ENCODE results near the gene OGFOD3. TPM values are rescaled to one million over a fixed set of nuclear protein-coding genes. Genes with fewer than 3 reads are reported as not detected.

Gene OGFOD3
- polyA plus RNA-seq, 4 donors: 21.5 to 30.3 (median 23.9) TPM

DNA sequence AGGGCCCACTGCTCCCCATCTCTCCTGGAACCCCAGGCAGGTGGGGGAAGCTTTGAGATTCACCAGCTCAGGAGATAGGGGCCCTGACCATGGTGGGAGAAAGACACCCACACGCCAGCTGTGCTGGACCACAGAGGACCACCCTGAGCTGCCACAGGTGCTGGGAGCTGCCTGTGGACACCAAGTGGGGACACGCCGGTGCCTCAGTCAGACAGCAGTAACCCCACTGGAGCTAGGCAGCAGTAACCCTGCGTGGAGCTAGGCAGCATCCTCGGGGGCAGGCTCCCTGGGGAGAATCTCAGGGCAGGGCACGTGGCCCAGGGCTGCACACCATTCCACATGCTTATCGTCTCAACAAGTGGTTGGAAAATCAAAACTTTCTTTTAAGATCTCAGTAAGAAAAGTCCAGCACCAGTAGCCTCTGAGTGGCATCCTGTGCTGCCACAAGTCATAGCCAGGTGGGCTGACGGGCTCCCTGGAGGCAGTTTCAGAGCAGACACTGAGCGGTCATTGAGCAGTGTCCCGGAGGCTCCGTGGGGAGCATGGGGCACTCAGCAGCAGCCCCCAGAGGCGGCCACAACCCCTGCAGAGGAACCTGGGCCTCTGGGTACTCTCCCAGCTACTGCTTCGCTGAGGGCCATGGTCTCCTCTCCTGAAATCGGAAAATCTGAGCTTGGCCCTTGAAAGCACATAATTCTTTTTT, 8.2 kb downstream of the OGFOD3 start:
- no peak for DNase-seq (ENCODE audit: low read depth in 4 of 4, low spot score in 3 of 4)

DNA sequence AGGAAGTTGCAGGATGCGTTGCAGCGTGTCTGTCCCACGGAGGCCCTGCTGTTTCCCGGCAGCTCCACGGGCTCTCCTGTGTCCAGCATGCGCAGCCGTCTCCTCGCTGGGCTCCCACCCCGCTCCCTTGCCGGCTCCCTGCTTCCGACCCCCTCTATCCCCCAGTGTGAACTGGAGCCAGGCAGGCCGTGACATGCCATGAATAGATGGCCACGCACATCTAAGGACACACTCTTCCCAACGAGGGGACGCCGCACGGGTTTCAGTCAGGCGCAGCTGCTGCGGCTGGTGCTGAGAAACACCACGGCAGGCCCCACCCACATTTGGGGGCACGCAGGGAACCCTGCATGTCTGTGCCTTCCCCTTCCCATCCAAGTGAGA, 9.5 kb downstream of the OGFOD3 start:
- DNase-seq (ENCODE audit: low read depth in 4 of 4, low spot score in 3 of 4): no peak

DNA sequence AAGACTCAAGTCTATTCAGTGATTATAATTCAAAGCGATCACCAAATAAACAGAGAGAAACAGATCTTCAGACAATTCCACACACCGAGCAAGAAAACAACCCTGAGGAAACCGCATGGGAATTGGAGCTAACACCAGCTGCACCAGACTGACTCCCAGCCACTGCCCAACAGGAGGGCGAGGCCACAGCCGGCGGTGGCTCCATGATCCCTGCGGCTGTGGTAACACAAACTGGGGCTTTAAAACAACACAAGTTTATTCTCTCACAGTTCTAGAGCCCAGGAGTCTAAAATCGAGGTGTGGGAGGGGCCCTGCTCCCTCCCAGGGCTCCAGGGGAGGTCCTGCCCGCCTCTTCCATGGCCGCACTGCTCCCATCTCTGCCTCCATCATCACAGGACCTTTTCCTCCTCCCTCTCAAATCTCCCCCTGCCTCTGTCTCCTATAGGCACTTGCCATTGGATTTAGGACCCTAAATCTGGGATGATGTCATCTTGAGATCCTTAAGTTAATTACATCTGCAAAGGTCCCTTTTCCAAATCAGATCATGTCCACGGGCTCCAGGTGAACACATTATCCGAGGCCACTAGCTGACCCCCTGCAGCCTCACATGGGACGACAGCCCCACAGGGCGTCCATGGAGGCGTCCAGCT, 10.0 kb downstream of the OGFOD3 start:
- DNase-seq (ENCODE audit: low read depth in 4 of 4, low spot score in 3 of 4): no peak

DNA sequence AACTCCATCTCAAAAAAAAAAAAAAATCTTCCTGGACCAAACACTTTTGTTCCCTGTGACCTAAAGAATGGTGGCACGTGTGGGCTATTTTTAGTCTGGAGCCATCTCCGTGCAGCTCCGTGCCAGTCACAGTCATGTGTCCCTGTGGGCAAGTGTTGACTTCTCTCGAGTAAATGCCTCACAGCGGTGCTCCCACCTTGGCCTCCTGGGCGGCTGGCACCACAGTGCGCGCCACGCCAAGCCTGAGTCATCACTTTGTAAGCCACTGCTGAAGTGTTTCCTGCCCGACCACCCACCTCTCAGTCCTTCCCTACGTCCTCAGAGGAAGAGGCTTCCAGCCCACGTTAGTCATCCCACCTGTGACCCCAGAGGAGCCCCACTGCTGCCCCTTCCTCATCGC, 11.1 kb downstream of the OGFOD3 start:
- DNase-seq (ENCODE audit: low read depth in 4 of 4, low spot score in 3 of 4): no peak

DNA sequence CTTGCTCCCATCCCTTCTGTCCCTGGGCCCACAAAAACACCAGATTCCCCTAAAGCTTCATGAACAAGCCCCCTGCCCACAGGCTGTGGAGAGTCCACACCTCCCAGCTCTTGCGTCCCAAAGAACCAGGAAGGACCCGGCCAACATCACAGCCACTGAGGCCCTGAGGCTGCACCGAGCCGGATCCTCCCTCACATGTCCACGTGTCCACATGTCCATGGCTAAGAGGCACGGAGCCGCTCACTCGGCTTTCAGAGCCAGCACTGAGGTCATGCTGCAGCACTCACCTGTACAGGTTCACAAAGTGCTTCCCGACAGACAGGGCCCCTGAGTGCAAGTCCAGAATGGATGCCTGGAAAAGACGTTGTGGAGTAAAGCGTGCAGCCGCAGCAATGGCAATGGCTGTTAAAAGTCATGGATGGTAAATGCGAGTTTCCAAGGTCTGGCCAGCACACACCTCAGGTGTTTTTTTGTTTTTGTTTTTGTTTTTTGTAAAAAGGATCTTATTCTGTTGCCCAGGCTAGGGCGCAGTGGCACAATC, 12.2 kb downstream of the OGFOD3 start:
- DNase-seq (ENCODE audit: low read depth in 4 of 4, low spot score in 3 of 4): no peak

DNA sequence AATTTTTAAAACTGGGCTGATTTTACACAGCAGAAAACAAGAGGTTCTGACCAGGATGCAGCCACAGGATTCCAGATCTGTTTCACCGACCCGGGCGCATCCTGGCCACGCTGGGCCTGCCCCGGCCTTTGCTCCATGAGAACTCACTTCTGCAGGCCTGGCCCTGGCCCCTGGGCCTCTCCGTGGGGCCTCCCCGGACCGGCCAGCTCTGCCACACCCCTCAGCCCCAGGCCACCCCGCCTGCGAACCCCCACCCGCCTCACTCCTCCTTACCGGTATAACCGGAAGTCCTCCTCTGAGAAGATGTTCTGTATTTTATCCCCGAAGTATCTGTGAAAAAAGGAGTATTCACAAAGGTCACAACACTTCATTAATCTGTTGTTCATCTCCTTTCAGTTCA, 13.3 kb downstream of the OGFOD3 start:
- no peak for DNase-seq (ENCODE audit: low read depth in 4 of 4, low spot score in 3 of 4)

DNA sequence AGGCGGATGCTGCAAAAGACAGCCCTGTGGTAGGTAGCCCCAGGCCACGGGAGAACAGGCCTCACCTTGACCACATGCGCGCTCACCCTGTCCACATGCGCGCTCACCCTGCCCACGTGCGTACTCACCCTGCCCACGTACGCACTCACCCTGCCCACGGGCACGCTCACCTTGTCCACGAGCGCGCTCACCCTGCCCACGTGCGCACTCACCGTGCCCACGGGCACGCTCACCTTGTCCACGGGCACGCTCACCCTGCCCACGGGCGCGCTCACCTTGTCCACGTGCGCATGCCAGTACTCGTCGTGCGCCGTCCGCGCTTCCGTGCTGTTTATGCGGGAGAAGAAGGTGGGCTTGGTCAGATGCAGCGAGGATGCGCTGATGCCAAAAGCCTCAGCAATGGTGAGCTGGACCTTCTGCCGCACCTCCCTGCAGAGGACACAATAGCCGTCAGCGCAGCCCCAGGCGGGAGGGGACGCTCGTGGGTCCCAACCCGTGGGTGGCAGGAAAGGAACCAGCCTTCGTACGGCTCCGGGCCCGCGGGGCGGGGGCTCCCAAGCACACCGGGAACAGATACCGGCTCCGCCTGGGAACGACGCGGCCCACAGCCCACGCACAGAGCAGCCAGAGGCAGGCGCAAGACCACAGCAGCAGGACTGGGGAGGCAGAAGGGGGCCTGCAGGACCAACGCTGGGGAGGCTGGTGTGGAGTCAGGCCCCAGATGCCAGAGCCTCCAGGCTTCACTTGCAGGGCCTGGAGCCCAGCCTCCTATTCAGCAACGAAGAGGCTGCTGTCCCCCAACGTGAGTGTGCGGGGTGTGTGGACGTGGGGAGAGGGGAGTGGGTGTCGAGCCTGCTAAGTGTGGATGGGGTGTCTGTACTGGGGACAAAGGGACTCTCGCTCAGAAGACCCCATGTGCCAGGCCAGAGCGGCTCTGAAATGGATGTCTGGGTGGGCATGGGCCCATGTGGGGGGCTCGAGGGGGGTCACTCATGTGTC, 14.4 kb downstream of the OGFOD3 start:
- no peak for DNase-seq (ENCODE audit: low read depth in 4 of 4, low spot score in 3 of 4)

DNA sequence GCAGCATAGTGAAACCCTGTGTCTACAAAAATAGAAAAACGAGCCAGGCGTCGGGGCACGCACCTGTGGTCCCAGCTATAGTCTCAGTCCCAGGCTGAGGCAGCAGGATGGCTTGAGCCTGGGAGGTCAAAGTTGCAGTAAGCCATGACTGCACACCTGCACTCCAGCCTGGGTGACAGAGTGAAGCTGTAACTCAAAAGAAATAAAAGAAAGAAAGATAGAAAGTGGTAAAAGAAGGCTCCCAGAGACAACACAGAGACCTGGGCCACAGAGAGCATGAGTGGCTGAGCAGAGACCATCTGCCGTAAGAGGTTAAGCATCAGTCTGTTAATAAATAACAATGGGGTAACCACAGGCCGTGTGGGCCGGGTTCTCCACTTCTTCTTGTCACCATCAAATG, 15.5 kb downstream of the OGFOD3 start:
- DNase-seq (ENCODE audit: low read depth in 4 of 4, low spot score in 3 of 4): no peak

DNA sequence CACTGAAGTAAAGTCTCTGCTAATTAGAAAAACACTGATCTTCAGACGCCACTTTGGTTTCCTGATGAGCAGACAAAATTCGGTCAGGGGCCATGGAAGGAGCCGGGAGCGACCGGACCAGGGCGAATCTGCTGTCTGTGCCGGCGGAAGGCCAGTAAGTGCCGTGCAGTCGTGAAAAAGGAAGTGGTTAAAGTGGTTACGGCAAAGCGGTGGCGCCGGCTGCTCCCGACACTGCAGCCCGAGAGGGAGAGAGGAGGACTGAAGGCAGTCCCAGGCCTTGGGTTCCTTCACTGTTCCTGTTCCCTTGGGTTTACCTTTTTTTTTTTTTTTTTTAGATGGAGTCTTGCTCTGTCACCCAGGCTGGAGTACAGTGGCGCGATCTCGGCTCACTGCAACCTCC, 17.6 kb downstream of the OGFOD3 start:
- DNase-seq (ENCODE audit: low read depth in 4 of 4, low spot score in 3 of 4): no peak

DNA sequence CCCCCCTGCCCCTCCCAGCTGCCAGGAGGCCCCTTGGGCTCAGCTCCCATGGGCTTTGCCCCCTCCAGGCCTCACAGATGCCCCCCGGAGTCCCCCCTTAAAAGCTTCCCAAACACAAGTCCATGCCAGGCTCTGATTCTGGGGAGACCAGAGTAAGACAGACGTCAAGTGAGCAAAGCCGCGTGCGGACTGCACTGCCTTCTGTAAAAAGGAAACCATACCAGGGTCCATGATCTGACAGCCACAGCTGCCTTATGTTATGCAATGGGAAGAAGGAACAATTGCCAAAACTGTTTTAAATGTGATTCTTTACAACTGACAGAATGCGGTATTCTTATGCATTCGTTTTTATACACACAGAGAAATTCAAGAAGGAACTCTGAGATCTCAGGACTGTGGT, 18.2 kb downstream of the OGFOD3 start:
- DNase-seq (ENCODE audit: low read depth in 4 of 4, low spot score in 3 of 4): no peak

DNA sequence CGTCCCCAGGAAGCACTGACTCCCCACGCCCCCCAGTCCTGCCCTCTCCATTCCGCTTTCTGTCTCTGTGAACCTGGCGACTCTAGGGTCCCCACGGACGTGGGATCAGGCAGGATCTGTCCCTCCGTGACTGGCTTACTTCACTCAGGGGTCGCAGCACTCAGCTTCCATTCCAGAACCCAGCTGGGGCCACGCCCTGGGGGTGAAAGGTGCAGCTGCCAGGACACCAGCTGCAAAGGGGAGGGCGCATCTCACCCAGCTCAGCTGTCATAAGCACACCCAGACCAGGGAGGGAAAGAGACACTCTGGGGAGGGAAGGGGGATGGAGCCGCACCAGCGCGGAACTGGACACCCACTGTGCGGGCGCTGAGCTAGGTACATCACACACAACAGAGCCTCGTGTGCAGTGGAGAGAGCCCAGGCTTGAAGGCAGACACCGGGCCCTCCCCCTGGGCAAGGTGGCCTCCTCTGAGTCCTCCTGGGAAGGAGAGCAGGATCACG, 18.7 kb downstream of the OGFOD3 start:
- DNase-seq (ENCODE audit: low read depth in 4 of 4, low spot score in 3 of 4): no peak

DNA sequence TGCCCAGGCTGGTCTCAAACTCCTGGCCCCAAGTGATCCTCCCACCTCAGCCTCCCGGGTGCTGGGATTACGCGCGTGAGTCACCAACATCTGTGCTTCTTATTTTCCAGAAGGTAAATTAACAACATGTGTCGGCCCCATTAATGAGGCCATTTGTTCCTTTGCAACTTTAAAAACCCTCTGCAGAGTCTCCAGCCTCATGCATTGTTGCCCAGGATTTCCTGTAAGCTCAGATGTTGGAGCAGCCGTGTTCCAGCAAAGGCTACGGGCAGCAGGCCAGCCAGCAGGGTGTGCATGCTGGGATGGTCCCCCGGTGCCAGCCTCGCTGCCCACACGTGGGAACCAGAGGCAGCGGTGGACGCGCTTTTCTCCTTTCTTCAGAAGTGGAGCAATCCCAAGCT, 19.3 kb downstream of the OGFOD3 start:
- no peak for DNase-seq (ENCODE audit: low read depth in 4 of 4, low spot score in 3 of 4)

DNA sequence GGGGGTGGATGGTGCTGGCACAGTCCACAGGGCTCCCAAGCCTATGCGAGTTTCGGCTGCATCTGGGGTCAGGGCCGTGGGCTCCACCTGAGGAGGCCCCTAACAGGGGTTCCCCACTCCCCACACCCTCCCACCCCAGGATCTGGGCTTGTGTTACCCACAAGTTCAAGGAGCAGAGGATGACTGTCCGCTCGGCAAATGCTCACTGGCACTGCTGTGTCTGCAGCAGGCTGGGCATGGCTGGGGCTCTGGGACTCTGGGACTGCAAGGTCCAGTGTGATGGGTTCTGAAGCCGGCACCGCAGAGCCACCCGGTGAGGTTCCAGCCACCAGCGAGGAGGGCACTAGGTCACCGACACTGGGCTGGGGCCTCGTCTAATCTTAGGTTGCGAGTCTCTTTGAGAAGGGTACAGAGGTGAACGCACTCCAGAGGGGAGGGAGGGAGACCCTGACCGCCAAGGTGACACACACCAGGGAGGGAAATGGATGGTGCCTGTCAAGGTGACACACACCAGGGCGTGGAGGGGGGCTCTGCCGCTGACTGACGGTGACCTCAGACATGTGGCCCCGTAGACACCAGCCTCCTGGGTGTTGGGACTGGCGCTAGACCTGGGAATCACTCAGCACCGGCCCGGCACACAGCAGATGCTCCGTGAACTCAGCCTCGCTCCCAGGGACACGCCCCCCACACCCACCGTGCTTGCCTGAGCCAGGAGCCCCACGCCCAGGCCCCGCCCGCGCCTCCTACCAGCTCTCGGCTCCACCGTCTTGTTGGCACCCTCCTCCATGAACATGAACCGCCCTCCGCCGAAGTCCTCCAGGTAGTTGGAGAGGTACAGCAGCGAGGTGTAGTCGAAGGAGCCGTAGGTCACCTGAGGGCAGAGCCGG, 20.7 kb downstream of the OGFOD3 start:
- DNase-seq (ENCODE audit: low read depth in 4 of 4, low spot score in 3 of 4): no peak

DNA sequence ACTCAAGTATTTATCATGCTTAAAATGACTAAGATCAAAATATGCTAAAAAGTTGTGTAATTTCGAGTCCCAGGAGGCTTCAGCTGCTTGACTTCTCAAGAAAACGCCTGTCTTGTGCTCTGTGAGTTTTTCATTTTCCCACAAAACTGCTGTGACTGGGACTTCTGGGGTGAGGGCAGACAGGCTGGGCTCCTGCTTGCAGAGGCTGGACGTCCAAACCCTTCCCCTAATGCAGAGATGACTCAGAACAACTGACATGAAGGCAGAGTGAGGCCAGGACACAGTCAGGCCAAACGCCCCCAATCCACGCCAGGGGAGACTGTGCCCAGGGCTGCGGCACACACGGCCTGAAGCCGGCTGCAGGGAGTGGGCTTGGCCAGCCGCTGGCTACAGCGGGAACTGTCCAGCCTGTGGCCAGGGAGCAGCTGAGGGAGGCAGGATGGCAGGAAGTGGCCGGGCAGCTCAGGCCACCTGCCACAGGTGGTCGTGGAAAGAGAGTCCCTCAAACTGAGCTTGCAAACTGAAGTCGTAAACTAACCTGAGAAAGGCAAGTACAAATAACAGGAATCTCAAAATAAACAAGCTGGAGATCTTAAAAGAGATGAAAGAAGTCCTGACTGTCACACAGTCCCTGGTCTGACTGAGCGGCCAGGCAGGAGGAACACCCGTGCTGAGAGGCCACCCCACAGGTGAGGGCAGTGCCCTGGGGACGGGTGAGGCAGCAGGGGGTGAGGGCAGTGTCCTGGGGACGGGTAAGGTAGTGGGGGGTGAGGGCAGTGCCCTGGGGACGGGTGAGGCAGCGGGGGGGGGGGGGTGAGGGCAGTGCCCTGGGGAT, 21.6 kb downstream of the OGFOD3 start:
- no peak for DNase-seq (ENCODE audit: low read depth in 4 of 4, low spot score in 3 of 4)

DNA sequence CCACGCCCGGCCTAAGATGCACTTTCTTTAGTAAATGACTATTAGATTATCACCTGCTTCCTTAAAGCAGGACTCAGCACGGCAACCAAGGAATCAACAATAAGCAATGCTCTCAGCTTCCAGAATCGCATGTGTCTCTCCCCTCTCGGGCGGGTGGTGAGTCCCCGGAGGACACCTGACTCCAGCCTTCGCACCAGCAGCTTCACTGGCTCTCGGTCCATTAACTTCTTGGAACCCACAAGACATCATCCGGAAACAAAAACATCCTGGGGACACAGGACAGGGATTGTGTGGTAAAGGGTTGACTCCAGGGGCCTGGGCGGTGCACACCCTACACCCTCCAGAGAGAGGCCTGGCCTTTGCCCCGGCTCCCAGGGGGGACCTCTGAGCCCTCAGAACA, 24.1 kb downstream of the OGFOD3 start:
- no peak for DNase-seq (ENCODE audit: low read depth in 4 of 4, low spot score in 3 of 4)

DNA sequence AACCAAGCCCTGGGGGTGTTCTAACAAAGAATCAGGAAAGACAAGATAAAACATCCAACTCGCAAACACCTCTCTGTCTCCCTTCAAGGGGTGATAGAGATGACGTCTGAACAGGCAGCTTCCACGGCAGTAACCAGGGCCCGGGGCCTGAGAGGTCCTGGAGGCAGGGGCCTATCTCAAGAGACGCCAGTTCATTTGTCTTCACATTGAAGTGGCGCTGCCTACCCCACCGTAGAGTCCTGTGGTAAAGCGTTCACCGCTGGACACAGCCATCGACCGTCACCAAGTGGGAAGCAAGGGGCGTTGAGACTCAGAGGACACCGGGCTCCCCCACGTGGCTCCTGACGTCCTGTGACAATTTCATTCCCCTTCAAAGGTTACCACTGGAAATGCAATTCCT, 25.4 kb downstream of the OGFOD3 start:
- DNase-seq (ENCODE audit: low read depth in 4 of 4, low spot score in 3 of 4): no peak

DNA sequence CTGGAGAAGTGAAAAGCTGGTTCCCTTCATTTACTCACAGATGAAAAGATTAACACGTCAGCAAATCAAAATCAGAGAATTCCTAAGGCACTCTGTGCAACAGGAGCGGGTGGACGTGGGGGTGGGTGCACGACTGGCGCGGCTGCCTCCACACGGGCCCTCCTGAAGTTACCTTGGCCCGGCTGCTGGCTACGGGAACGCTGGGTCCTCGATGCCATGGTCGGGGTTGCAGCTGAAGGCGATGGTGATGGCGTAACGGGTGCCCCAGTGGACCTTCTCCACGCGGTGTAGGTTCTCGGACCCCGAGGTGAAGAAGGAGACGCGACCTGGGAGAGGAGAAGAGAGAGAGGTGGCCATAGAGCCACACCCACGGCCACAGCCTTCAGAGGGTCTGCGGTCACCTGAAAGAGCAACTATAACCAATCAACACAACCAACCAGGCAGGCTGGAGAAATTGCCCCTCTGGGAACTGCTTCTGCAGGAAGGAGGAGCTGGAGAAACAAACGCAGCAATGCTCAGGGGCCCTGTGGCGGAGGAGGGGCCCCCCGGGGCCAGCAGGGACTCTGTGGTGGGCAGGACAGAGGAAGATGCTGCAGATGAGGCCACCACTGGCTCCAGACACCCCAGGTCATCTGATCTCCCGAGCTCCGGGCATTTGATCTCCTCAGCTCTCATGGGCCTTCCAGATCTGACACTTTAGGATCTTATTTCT, 26.0 kb downstream of the OGFOD3 start:
- DNase-seq (ENCODE audit: low read depth in 4 of 4, low spot score in 3 of 4): no peak

DNA sequence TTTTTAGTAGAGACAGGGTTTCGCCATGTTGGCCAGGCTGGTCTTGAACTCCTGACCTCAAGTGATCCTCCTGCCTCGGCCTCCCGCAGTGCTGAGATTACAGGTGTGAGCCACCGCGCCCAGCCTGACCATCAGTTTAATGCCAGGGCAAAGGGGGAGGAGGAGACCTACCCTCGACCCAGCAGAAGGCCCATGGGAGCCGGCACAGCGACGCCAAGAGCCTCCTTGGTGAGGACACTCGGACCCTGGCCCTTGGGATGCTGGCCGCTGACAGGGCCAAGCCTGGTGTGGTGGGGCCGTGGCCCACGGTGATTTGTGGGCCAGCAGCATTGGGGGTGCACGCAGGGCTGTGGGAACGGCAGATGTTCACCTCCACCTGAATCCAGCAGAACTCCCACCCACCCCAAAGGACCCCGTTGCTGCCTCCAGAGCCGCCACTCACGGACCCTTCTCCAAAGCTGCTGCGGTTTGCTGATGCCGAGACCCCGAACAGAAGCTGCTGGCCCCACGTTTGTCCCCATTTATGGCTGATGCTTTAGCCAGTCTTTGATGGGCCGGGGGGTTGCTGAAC, 26.8 kb downstream of the OGFOD3 start:
- no peak for DNase-seq (ENCODE audit: low read depth in 4 of 4, low spot score in 3 of 4)

Data from right renal pelvis (tissue), 4 donors.